H1 (cell line): ENCODE data around the gene RPL31. TPM values are rescaled to one million over a fixed set of nuclear protein-coding genes. Genes with fewer than 3 reads are reported as not detected.

Source experiments
- CTCF ChIA-PET: fragments of 300-600 bp; sonication (Branson Sonifier 250); formaldehyde crosslinking; loops from one replicate; lab custom pipeline; 2021; ENCODE audit not compliant: partially characterized antibody; lab: Charles Lee
- POLR2A ChIA-PET: fragments of 300-600 bp; sonication (Branson Sonifier 250); formaldehyde crosslinking; loops from one replicate; lab custom pipeline; 2021; ENCODE audit warnings: inconsistent platforms; ENCODE audit not compliant: partially characterized antibody; lab: Charles Lee
- DNase-seq, 2 experiments: peaks; one replicate each; pipeline versions ENCODE4 v3.0.0 to v3.0.0-alpha.2; 2010 to 2022; ENCODE audit warnings: low spot score in 2 of 2, low read depth in 1 of 2, mixed read lengths in 1 of 2
- FAIRE-seq: peaks from 2 replicates; lab custom pipeline; 2011; peaks lifted over from hg19 to GRCh38; lab: Jason Lieb, UNC
- H2AFZ ChIP-seq: 2 replicates; pipeline ENCODE4 v1.8.1; 2012; ENCODE audit warnings: low read length, inconsistent platforms
- H2AK5ac ChIP-seq: 2 replicates; pipeline ENCODE4 v1.6.1; 2013; ENCODE audit warnings: low read depth, low read length
- H2BK120ac ChIP-seq: replicated peaks from 2 replicates; pipeline ENCODE3; 2013; ENCODE audit warnings: low read depth, low read length, inconsistent platforms
- H2BK12ac ChIP-seq: 2 replicates; pipeline ENCODE4 v1.6.1; 2013; ENCODE audit warnings: low read depth, low read length
- H2BK15ac ChIP-seq: 2 replicates; pipeline ENCODE4 v1.6.1; 2013; ENCODE audit warnings: low read length
- H2BK20ac ChIP-seq: 2 replicates; pipeline ENCODE4 v1.6.1; 2013; ENCODE audit warnings: low read length
- H2BK5ac ChIP-seq: 2 replicates; pipeline ENCODE4 v1.6.1; 2013; ENCODE audit warnings: low read depth, low read length
- H3K14ac ChIP-seq: 2 replicates; pipeline ENCODE4 v1.6.1; 2013; ENCODE audit warnings: inconsistent platforms; ENCODE audit not compliant: insufficient read length
- H3K18ac ChIP-seq: 2 replicates; pipeline ENCODE4 v1.6.1; 2013; ENCODE audit warnings: low read length; ENCODE audit errors: extremely low read depth
- H3K23ac ChIP-seq: 2 replicates; pipeline ENCODE4 v1.6.1; 2013; ENCODE audit warnings: inconsistent platforms; ENCODE audit not compliant: insufficient read length
- H3K23me2 ChIP-seq: 2 replicates; pipeline ENCODE4 v1.6.1; 2013; ENCODE audit warnings: low read depth, low read length
- H3K27ac ChIP-seq: 2 replicates; pipeline ENCODE4 v1.6.1; 2011; ENCODE audit warnings: low read depth, low read length, inconsistent platforms
- H3K27me3 ChIP-seq, 4 experiments: replicated peaks in 1 of 4; 1 replicate in 1 of 4; 2 replicates in 3 of 4; pipeline versions ENCODE4 v1.6.1 to v1.8.1; 2011 to 2013; ENCODE audit warnings: low read length in 3 of 4, mild to moderate bottlenecking in 3 of 4, inconsistent platforms in 2 of 4, mixed read lengths in 2 of 4, moderate library complexity in 1 of 4; ENCODE audit not compliant: control insufficient read depth in 3 of 4, insufficient read depth in 3 of 4; ENCODE audit errors: extremely low read depth in 1 of 4
- H3K36me3 ChIP-seq, 4 experiments: 2 replicates each; pipeline versions ENCODE4 v1.6.1 to v1.8.1; 2011 to 2013; ENCODE audit warnings: mild to moderate bottlenecking in 4 of 4, low read length in 3 of 4, moderate library complexity in 2 of 4, control low read depth in 1 of 4, inconsistent platforms in 1 of 4; ENCODE audit not compliant: insufficient read depth in 4 of 4, control insufficient read depth in 2 of 4
- H3K4ac ChIP-seq: replicated peaks from 2 replicates; pipeline ENCODE3; 2013; ENCODE audit warnings: low read length, low read depth, mixed read lengths, inconsistent platforms; ENCODE audit not compliant: insufficient read length
- H3K4me1 ChIP-seq, 4 experiments: replicated peaks in 1 of 4; 1 replicate in 1 of 4; 2 replicates in 3 of 4; pipeline versions ENCODE4 v1.6.1 to v1.8.1; 2011 to 2013; ENCODE audit warnings: low read length in 3 of 4, inconsistent platforms in 2 of 4, mixed read lengths in 1 of 4; ENCODE audit not compliant: insufficient read depth in 4 of 4, control insufficient read depth in 3 of 4
- H3K4me2 ChIP-seq, 2 experiments: 2 replicates each; pipeline versions ENCODE4 v1.6.1 to v1.8.1; 2011 to 2013; ENCODE audit warnings: low read depth in 2 of 2, low read length in 2 of 2, control low read depth in 1 of 2, inconsistent platforms in 1 of 2, mild to moderate bottlenecking in 1 of 2; ENCODE audit not compliant: insufficient read depth in 1 of 2
- H3K4me3 ChIP-seq, 4 experiments: fragments of 200-600, 300-600 bp in 1 of 4; sonication (generic), shearing (Covaris generic), sonication (Bioruptor Twin) in 1 of 4; 2 replicates each; pipeline versions ENCODE4 v1.5.1 to v1.8.1; 2011 to 2016; ENCODE audit warnings: low read length in 4 of 4, low read depth in 3 of 4, control low read depth in 2 of 4, inconsistent platforms in 2 of 4, mild to moderate bottlenecking in 2 of 4, mixed read lengths in 1 of 4, moderate library complexity in 1 of 4; ENCODE audit not compliant: insufficient read depth in 2 of 4; ENCODE audit errors: extremely low read depth in 1 of 4
- H3K56ac ChIP-seq: replicated peaks from 2 replicates; pipeline ENCODE3; 2013; ENCODE audit warnings: low read depth, mild to moderate bottlenecking, mixed read lengths, low read length, inconsistent platforms; ENCODE audit not compliant: insufficient read length
- H3K79me1 ChIP-seq: 2 replicates; pipeline ENCODE4 v1.6.1; 2013; ENCODE audit warnings: low read depth, low read length, control low read depth
- H3K79me2 ChIP-seq, 2 experiments: 2 replicates each; pipeline versions ENCODE4 v1.6.1 to v1.8.1; 2012 to 2013; ENCODE audit warnings: low read length in 2 of 2, mild to moderate bottlenecking in 2 of 2, inconsistent platforms in 1 of 2; ENCODE audit not compliant: insufficient read depth in 2 of 2, control insufficient read depth in 1 of 2
- H3K9ac ChIP-seq, 4 experiments: replicated peaks in 1 of 4; 1 replicate in 1 of 4; 2 replicates in 3 of 4; pipeline versions ENCODE4 v1.6.1 to v1.8.1; 2011 to 2013; ENCODE audit warnings: low read depth in 3 of 4, low read length in 3 of 4, control low read depth in 2 of 4, mild to moderate bottlenecking in 2 of 4, moderate library complexity in 2 of 4, inconsistent platforms in 1 of 4; ENCODE audit errors: extremely low read depth in 1 of 4
- H3K9me3 ChIP-seq, 2 experiments: 2 replicates each; pipeline versions ENCODE4 v1.6.1 to v1.8.1; 2012 to 2013; ENCODE audit warnings: mild to moderate bottlenecking in 2 of 2, moderate library complexity in 2 of 2, control low read depth in 1 of 2, inconsistent platforms in 1 of 2, low read depth in 1 of 2, low read length in 1 of 2, mixed read lengths in 1 of 2; ENCODE audit not compliant: insufficient read depth in 2 of 2
- H4K20me1 ChIP-seq, 2 experiments: replicated peaks in 1 of 2; 2 replicates each; pipeline versions ENCODE3 to v1.8.1; 2011 to 2013; ENCODE audit warnings: inconsistent platforms in 2 of 2, low read length in 2 of 2, mild to moderate bottlenecking in 1 of 2; ENCODE audit not compliant: insufficient read depth in 2 of 2, control insufficient read depth in 1 of 2
- H4K5ac ChIP-seq: 2 replicates; pipeline ENCODE4 v1.6.1; 2013; ENCODE audit warnings: low read length, low read depth, mixed read lengths, inconsistent platforms; ENCODE audit not compliant: insufficient read length
- H4K8ac ChIP-seq: 2 replicates; pipeline ENCODE4 v1.8.0; 2013; ENCODE audit warnings: mild to moderate bottlenecking, moderate library complexity, low read length, inconsistent platforms; ENCODE audit not compliant: insufficient read depth; ENCODE audit errors: extremely low read depth
- H4K91ac ChIP-seq: replicated peaks from 2 replicates; pipeline ENCODE3; 2013; ENCODE audit warnings: low read length, mixed read lengths, inconsistent platforms; ENCODE audit not compliant: insufficient read length
- ATF2 ChIP-seq: IDR thresholded peaks from 2 replicates; pipeline ENCODE4 v1.6.1; 2012; ENCODE audit warnings: low read length, inconsistent platforms
- BRCA1 ChIP-seq: IDR thresholded peaks from 2 replicates; pipeline ENCODE4 v1.6.1; 2012; ENCODE audit warnings: low read depth, low read length, improper control_type of control experiment
- CHD2 ChIP-seq: IDR thresholded peaks from 2 replicates; pipeline ENCODE4 v1.6.1; 2012; ENCODE audit warnings: low read length, improper control_type of control experiment
- CTBP2 ChIP-seq: IDR thresholded peaks from 2 replicates; pipeline ENCODE4 v1.7.0; 2011; ENCODE audit warnings: borderline replicate concordance, mild to moderate bottlenecking, moderate library complexity, mixed read lengths, low read length; ENCODE audit not compliant: insufficient read depth, insufficient read length
- EP300 ChIP-seq, 2 experiments: IDR thresholded peaks; 1 replicate in 1 of 2; 2 replicates in 1 of 2; pipeline ENCODE4 v1.6.1; 2011 to 2012; ENCODE audit warnings: low read depth in 2 of 2, low read length in 2 of 2, mild to moderate bottlenecking in 2 of 2, borderline replicate concordance in 1 of 2, inconsistent platforms in 1 of 2, moderate library complexity in 1 of 2
- EZH2 ChIP-seq: fragments of 200-600 bp; sonication (generic); IDR thresholded peaks from 2 replicates; pipeline ENCODE4 v1.7.1; 2012; ENCODE audit warnings: low read depth, mild to moderate bottlenecking, moderate library complexity, low read length, inconsistent platforms; ENCODE audit not compliant: severe bottlenecking
- POLR2AphosphoS5 ChIP-seq: IDR thresholded peaks from 2 replicates; pipeline ENCODE4 v1.6.1; 2011; ENCODE audit warnings: low read depth, low read length
- RBBP5 ChIP-seq: IDR thresholded peaks from 2 replicates; pipeline ENCODE4 v1.7.1; 2012; ENCODE audit warnings: low read depth, mild to moderate bottlenecking, inconsistent platforms, low read length, moderate library complexity, borderline replicate concordance
- YY1 ChIP-seq: IDR thresholded peaks from 2 replicates; pipeline ENCODE4 v1.6.1; 2011; ENCODE audit warnings: low read depth, mild to moderate bottlenecking, low read length
- WGBS, 2 experiments: shearing (Covaris generic) in 1 of 2; methylation state at CpG; one replicate each; pipeline versions ENCODE4 v1.1.6 to v1.1.7; 2013 to 2015; ENCODE audit warnings: low lambda C conversion rate in 2 of 2, mixed read lengths in 2 of 2, inconsistent platforms in 1 of 2, low coverage in 1 of 2, missing lambda C conversion rate in 1 of 2; ENCODE audit not compliant: insufficient replicate concordance in 2 of 2, insufficient coverage in 1 of 2, insufficient read length in 1 of 2; ENCODE audit errors: extremely low coverage in 1 of 2, missing lambda C conversion rate in 1 of 2; 5-methylcytosine and 5-hydroxymethylcytosine counted together
- polyA plus RNA-seq, 7 experiments: library from polyadenylated mRNA; depleted of rRNA in 3 of 7; stranded (reverse) in 5 of 7; unstranded in 2 of 7; fragments of >200 nt in 5 of 7; fragments of 200-250 nt in 2 of 7; gene quantifications; 1 replicate in 5 of 7; 2 replicates in 1 of 7; 4 replicates in 1 of 7; pipeline versions ENCODE4 v1.2.1 to v1.2.3, GENCODE V29; 2011 to 2013; ENCODE audit warnings: missing spikeins in 2 of 7, mixed read lengths in 2 of 7
- total RNA-seq: library from RNA; stranded (reverse); fragmentation: NEBNext Ultra II Directional; extraction: Animal tissue kit (Norgen Biotek cat#: 25700); gene quantifications from 2 replicates; pipeline ENCODE4 v1.2.1, GENCODE V29; 2021
- TF ChIP-seq, protein P1 (sequence below): IDR thresholded peaks from 2 replicates; pipeline ENCODE4 v1.6.1; 2011; ENCODE audit warnings: low read depth, mild to moderate bottlenecking, low read length; ENCODE audit not compliant: insufficient read depth

RPL31 gene
- total and polyA plus RNA-seq, 2 of the 8 experiments (the other 6 are each of a cell fraction or from before 2014, with no cell fraction given), result 1,463 to 1,722 TPM

GRCh38 chr2:101014264-101014857, 12.3 kb downstream of the RPL31 start:
- H3K36me3 ChIP-seq, result peaks cover 4 to 71% (median 23%) of the 10 kb centered on the region in 4 experiments; a peak in 7 of 8 replicates
- CTCF ChIA-PET, result interaction anchor here (0.6 to 2.1 kb wide), 9 partner anchors 11 to 251 kb away, joined by 3 to 14 read pairs (median 4); partner anchors contain the start of gene TBC1D8
- TF ChIP-seq ATF2, result no peak
- no peak for TF ChIP-seq YY1
- TF ChIP-seq EZH2, result no peak
- TF ChIP-seq, protein P1, sequence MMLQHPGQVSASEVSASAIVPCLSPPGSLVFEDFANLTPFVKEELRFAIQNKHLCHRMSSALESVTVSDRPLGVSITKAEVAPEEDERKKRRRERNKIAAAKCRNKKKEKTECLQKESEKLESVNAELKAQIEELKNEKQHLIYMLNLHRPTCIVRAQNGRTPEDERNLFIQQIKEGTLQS, result no peak
- no peak for TF ChIP-seq RBBP5
- no peak for TF ChIP-seq POLR2AphosphoS5
- no peak for TF ChIP-seq BRCA1
- TF ChIP-seq CHD2, result no peak
- TF ChIP-seq EP300 (IDR thresholded peaks at IDR 0.05; ENCODE audit: borderline replicate concordance in 1 of 2, low read depth in 2 of 2, low read length in 2 of 2), result no peak
- TF ChIP-seq CTBP2, result no peak

More at GRCh38 chr2:101014264-101014857, 12.3 kb downstream of the RPL31 start:
- Histone ChIP-seq H3K4ac (no peak overlapping the region), H2BK120ac (no peak overlapping the region), H2AFZ (no peak overlapping the region), H2BK12ac (no peak overlapping the region), H3K4me3 (no peak overlapping the region), H3K9ac (no peak overlapping the region), H3K79me2 (no peaks in the 10 kb centered on the region), H2BK5ac (no peak overlapping the region), H3K27me3 (no peaks in the 10 kb centered on the region), H2AK5ac (no peak overlapping the region), H3K56ac (no peak overlapping the region), H3K27ac (no peak overlapping the region), H4K5ac (no peak overlapping the region), H4K91ac (no peak overlapping the region), H3K4me2 (no peak overlapping the region), H3K14ac (no peak overlapping the region), H3K18ac (no peak overlapping the region), H3K23ac (no peak overlapping the region), H4K20me1 (peaks cover 0 to 6% of the 10 kb centered on the region in 2 experiments), H3K4me1 (no peaks in the 10 kb centered on the region), H2BK15ac (no peak overlapping the region), H3K9me3 (no peaks in the 10 kb centered on the region), H2BK20ac (no peak overlapping the region), H3K23me2 (no peaks in the 10 kb centered on the region), H3K79me1 (no peaks in the 10 kb centered on the region; the same call in 1 of the 2 replicates), H4K8ac (no peak overlapping the region)
- POLR2A ChIA-PET, result interaction anchor here (0.9 to 1.1 kb wide), 3 partner anchors 9 to 136 kb away, joined by 3 to 8 read pairs (median 3); partner anchors contain the start of gene RPL31
- FAIRE-seq (no peak), DNase-seq (no peak)
- WGBS, 2 experiments, result 93% methylated on average over 6 of the region's 6 CpGs; no CpG with 5 or more reads in 1 of the 2 experiments
